ENCODE measurements around the gene GSTA3. TPM values are rescaled to one million over a fixed set of nuclear protein-coding genes. Genes with fewer than 3 reads are reported as not detected.
"Not testable (repeated sequence)": the region's sequence is repeated elsewhere in the genome, so short reads cannot be mapped to it uniquely, and the experiment has no call there.

Gene GSTA3
- total and polyA plus RNA-seq, 8 donors, result not detected

DNA sequence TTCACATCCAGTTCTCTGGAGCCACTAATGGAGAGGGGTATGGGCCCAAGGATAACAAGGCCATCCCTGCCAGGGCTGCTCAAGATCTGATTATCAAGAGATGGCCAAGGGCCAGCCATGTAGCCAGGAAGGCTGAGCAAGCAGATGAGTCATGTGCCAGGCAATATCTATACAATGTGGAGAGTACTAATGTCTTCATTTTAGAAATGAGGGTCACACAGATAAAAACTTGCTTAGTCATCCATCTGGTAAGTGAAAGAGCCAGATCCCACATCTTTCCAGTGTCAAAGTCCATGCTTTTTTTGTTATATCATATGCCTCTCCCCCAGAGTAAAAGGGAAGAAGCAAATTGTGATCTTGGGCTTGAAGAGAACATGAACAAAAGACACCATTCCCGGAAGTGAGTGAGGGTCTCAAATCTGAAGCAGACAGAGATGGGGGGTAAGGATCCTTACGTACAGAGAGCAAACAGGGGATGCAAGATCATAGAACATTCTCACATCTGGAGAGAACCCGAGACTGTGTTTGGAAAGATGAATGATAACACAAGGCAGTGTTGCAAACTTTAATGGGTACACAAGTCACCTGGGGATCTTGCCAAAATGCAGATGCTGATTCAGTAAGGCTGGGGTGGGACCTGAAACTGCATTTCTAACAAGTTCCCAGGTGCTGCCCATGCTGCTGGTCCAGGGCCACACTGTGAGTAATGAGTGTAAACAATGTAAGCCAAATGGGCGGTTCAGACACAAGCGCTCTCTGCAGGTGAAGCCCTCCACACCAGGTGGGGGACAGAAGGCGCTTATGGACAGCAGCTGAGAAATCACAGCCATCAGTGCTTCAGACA lies 20.0 kb upstream of the GSTA3 start:
- Histone ChIP-seq H3K36me3 (no peaks in the 10 kb centered on the region), H3K9me3 (no peaks in the 10 kb centered on the region), H3K4me1 (no peaks in the 10 kb centered on the region), H3K27ac (no peak overlapping the region), H3K4me3 (no peak overlapping the region), H3K27me3 (no peaks in the 10 kb centered on the region)
- 81 to 82% methylated on average over 6 of the region's 6 CpGs for WGBS, 2 donors
- peak in 2 of 6 donors; percentile 21 to 30 for DNase-seq
- intact Hi-C loops (cut with DNase I), result no loop called here
- TF ChIP-seq CTCF (IDR thresholded peaks at IDR 0.05), result no peak
- no peak for FAIRE-seq
- ATAC-seq, result peak; percentile 48 to 77 (median 71)

DNA sequence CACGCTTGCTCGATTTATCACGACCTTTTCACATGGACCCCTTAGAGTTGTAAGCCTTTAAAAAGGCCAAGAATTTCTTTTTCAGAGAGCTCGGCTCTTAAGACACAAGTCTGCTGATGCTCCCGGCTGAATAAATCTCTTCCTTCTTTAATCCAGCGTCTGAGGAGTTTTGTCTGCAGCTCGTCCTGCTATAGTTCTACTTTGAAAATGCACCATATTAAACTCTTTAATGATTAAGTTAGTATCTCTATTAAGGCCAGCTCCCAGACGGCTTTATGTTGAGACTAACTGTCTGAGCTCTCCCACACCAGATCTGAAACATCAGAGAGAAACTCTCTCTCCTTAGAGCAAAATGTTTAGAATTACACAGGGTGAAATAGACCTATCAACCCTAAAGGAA lies 18.0 kb upstream of the GSTA3 start:
- no peaks in the 10 kb centered on the region for H3K36me3 ChIP-seq
- no peak for ATAC-seq
- no peaks in the 10 kb centered on the region for H3K4me1 ChIP-seq
- no peak for FAIRE-seq
- H3K27ac ChIP-seq, result no peak overlapping the region
- 82 to 88% methylated on average over 8 of the region's 8 CpGs for WGBS, 2 donors
- no peak overlapping the region for H3K4me3 ChIP-seq
- no peak for TF ChIP-seq CTCF (IDR thresholded peaks at IDR 0.05)
- no peaks in the 10 kb centered on the region for H3K9me3 ChIP-seq
- no peaks in the 10 kb centered on the region for H3K27me3 ChIP-seq
- DNase-seq, result no peak
- intact Hi-C loops (cut with DNase I), result no loop called here

DNA sequence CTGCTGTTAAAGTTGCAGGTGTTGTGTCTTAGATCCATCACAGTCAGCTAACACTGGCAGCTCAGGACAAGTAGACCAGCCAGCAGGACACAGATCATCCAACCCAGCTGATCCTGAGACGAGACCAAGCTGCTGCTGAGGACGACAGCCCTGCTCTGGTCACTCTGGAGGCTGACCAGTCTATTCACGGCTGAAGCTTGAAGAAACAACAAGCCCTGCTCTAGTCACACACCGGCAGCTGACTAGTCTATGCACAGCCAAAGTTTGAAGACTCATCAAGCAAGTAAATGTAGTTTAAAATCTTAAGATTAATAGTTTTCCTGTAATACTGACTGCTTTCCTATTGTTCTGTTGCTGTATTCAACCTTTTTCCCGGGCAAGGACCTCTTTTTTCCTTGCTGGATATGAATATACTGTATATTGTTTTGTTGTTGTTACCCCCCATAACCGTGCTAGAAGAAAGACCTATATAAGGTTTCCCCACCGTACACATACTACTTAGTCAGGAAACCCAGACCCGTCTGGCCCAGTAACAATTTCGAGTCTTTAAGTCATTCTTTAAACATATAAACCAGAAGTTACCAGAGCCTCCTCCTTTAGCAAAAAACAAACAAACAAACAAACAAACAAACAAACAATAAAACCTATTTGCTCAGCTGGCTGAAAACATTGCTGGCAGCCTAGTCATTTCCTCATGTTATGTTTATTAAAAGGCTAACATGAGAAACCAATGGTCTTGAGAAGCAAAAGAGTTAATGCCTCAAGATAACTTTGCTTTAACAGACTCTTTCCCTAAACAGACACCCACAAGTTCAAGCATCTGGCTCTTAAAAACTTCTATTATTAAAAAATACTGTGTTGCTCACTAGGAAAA lies 16.7 kb upstream of the GSTA3 start:
- ATAC-seq, result no peak
- H3K36me3 ChIP-seq, result no peaks in the 10 kb centered on the region
- no peak for FAIRE-seq
- no peak for DNase-seq
- no peaks in the 10 kb centered on the region for H3K27me3 ChIP-seq
- no peak for TF ChIP-seq CTCF (IDR thresholded peaks at IDR 0.05)
- no peaks in the 10 kb centered on the region for H3K4me1 ChIP-seq
- WGBS, 2 donors, result 76 to 82% methylated on average over 9 of the region's 9 CpGs
- no peaks in the 10 kb centered on the region for H3K9me3 ChIP-seq
- no peak overlapping the region for H3K4me3 ChIP-seq
- intact Hi-C loops (cut with DNase I), result no loop called here
- H3K27ac ChIP-seq, result no peak overlapping the region

- no peaks in the 10 kb centered on the region for H3K27me3 ChIP-seq
- DNase-seq (no peak), FAIRE-seq (no peak), ATAC-seq (no peak)
- no peak overlapping the region for H3K4me3 ChIP-seq
- no peaks in the 10 kb centered on the region for H3K36me3 ChIP-seq
- intact Hi-C loops (cut with DNase I), result no loop called here
- no peaks in the 10 kb centered on the region for H3K9me3 ChIP-seq
- WGBS, 2 donors, result 89 to 94% methylated on average over 2 of the region's 2 CpGs
- no peaks in the 10 kb centered on the region for H3K4me1 ChIP-seq
- H3K27ac ChIP-seq, result no peak overlapping the region
- no peak for TF ChIP-seq CTCF (IDR thresholded peaks at IDR 0.05)
These were observed 15.5 kb upstream of the GSTA3 start for GRCh38 chr6:52925042-52925441.

DNA sequence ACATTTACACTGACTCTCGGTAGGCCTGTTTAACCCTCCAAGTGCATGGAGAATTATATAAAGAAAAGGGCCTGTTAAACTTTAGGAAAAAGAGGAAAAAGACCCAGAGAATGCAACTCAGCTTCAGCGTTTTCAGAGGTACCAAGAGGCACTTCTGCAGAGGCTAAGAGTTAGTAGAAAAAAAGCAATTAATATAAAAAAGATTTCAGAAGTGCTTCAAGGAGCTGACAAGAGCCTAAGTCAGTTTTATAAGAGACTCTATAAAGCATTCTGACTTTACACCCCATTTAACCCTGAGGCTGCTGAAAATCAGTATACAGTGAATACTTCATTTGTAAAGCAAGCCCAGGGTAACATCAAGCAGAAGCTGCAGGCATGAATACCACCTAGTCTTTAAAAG lies 14.2 kb upstream of the GSTA3 start:
- H3K36me3 ChIP-seq; FAIRE-seq; intact Hi-C loops (cut with DNase I); H3K27ac ChIP-seq; ATAC-seq; H3K27me3 ChIP-seq; H3K4me3 ChIP-seq; DNase-seq; H3K9me3 ChIP-seq: not testable (repeated sequence)
- H3K4me1 ChIP-seq, result peaks cover 0 to 10% (median 8%) of the 10 kb centered on the region in 3 donors
- 58 to 67% methylated on average over 2 of the region's 2 CpGs for WGBS, 2 donors

Measured in pancreas (tissue), 10 donors.